Measurements from ENCODE around the gene CPNE8.

GRCh38 chr12:38614171-38614570 lies 291.2 kb downstream of the CPNE8 start:
- TF ChIP-seq POLR2AphosphoS5 (IDR thresholded peaks at IDR 0.05; ENCODE audit: low read depth, low read length): no peak
- no peak for TF ChIP-seq REST (IDR thresholded peaks at IDR 0.05; ENCODE audit: insufficient read depth in 1 of 2, low read depth in 2 of 2, low read length in 2 of 2)
- TF ChIP-seq TAF1 (IDR thresholded peaks at IDR 0.05; ENCODE audit: borderline replicate concordance, insufficient read depth, low read length): no peak
- TF ChIP-seq SIN3A (IDR thresholded peaks at IDR 0.05; ENCODE audit: borderline replicate concordance, insufficient read depth, low read length): no peak
- no peak for TF ChIP-seq FOXP2 (optimal IDR thresholded peaks at IDR 0.05; ENCODE audit: borderline replicate concordance, extremely low read depth, extremely low read length, insufficient read depth)

All from PFSK-1 (cell line).